ENCODE measurements around the gene TOX4. TPM values are rescaled to one million over a fixed set of nuclear protein-coding genes. Genes with fewer than 3 reads are reported as not detected.

Gene TOX4
- total and polyA plus RNA-seq, 9 of the 15 experiments (the other 6 are each of a cell fraction or from before 2014, with no cell fraction given): 9.9 to 76.5 (median 41.0) TPM

DNA sequence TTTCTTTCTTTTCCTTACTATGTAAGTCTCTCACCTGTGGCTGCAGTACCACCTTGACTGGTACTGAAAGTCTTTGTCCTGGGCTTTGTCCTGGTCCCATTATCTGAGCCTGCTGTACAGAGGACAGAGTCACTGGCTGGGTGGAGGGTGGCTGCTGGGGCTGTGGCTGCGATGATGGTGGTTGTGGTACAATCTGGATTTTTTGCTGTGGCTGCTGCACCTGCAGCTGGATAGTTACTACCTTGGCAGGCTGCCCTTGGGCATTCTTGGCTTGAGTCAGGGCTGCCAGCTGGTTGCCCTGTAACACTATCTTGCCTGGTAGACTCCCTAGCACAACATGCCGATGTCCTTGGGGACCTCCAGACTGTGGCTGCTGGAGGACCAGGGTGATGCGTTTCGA is 48.1 kb upstream of the TOX4 start:
- no peak overlapping the region for H3K27ac ChIP-seq (ENCODE audit: extremely low read depth, low read depth, low read length)
- 96% methylated on average over 4 of the region's 4 CpGs for WGBS (ENCODE audit: insufficient coverage, low coverage, missing lambda C conversion rate)
- intact Hi-C loops (cut with micrococcal nuclease): no loop called here
- BruUV-seq (replicated peaks): no TSS peak
- H3K9ac ChIP-seq (ENCODE audit: insufficient read depth in 1 of 2, low read depth in 2 of 2, low read length in 2 of 2): no peak overlapping the region
- in situ Hi-C loops (cut with MboI): no loop called here
- H3K9me3 ChIP-seq (replicated peaks; ENCODE audit: control insufficient read depth, insufficient read depth, low read depth, low read length): no peaks in the 10 kb centered on the region
- H3K4me1 ChIP-seq (replicated peaks in 1 of 2; ENCODE audit: control insufficient read depth in 2 of 2, insufficient read depth in 2 of 2, low read length in 2 of 2): no peaks in the 10 kb centered on the region; a peak in 1 of 5 replicates
- no peaks in the 10 kb centered on the region for H3K9me1 ChIP-seq (ENCODE audit: control insufficient read depth, insufficient read depth, low read length)
- H3K36me3 ChIP-seq (ENCODE audit: control insufficient read depth, insufficient read depth, low read length): peaks cover 70% of the 10 kb centered on the region
- no peaks in the 10 kb centered on the region for H3K27me3 ChIP-seq (ENCODE audit: control insufficient read depth in 2 of 2, insufficient read depth in 2 of 2, low read length in 2 of 2)
- H3K4me3 ChIP-seq: no peak overlapping the region
- DNase-seq (ENCODE audit: extremely low read depth in 1 of 4, low spot score in 3 of 4) (no peak), ATAC-seq (no peak), FAIRE-seq (no peak)
- H3K79me2 ChIP-seq (ENCODE audit: control insufficient read depth, insufficient read depth, low read length): peaks cover 28% of the 10 kb centered on the region
- H2AFZ ChIP-seq (ENCODE audit: low read depth, low read length): no peak overlapping the region
- no peak overlapping the region for H3K4me2 ChIP-seq (ENCODE audit: insufficient read depth, low read length)
- H4K20me1 ChIP-seq (replicated peaks; ENCODE audit: control insufficient read depth, insufficient read depth, low read length): no peaks in the 10 kb centered on the region
- ChIA-PET POLR2A (no interaction called here), CTCF (ENCODE audit: low intra/inter-chr PET ratio) (no interaction called here)
- no peak for TF ChIP-seq EP400 (IDR thresholded peaks at IDR 0.05)
- TF ChIP-seq KAT8 (IDR thresholded peaks at IDR 0.05; ENCODE audit: low read depth): no peak
- no peak for TF ChIP-seq TAL1 (IDR thresholded peaks at IDR 0.05)
- no peak for TF ChIP-seq IRF2 (CRISPR knock-in tag; IDR thresholded peaks at IDR 0.05)
- TF ChIP-seq, protein P1, sequence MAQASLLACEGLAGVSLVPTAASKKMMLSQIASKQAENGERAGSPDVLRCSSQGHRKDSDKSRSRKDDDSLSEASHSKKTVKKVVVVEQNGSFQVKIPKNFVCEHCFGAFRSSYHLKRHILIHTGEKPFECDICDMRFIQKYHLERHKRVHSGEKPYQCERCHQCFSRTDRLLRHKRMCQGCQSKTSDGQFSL (CRISPR knock-in tag; IDR thresholded peaks at IDR 0.05): no peak
- TF ChIP-seq, protein P1 (tag; IDR thresholded peaks at IDR 0.05): no peak
- no peak for TF ChIP-seq MIER1 (IDR thresholded peaks at IDR 0.05; ENCODE audit: low read depth)
- TF ChIP-seq HDAC1 (IDR thresholded peaks at IDR 0.05): no peak
- TF ChIP-seq, protein P2, sequence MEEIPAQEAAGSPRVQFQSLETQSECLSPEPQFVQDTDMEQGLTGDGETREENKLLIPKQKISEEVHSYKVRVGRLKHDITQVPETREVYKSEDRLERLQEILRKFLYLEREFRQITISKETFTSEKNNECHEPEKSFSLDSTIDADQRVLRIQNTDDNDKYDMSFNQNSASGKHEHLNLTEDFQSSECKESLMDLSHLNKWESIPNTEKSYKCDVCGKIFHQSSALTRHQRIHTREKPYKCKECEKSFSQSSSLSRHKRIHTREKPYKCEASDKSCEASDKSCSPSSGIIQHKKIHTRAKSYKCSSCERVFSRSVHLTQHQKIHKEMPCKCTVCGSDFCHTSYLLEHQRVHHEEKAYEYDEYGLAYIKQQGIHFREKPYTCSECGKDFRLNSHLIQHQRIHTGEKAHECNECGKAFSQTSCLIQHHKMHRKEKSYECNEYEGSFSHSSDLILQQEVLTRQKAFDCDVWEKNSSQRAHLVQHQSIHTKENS (CRISPR knock-in tag; IDR thresholded peaks at IDR 0.05): no peak
- TF ChIP-seq, protein P3, sequence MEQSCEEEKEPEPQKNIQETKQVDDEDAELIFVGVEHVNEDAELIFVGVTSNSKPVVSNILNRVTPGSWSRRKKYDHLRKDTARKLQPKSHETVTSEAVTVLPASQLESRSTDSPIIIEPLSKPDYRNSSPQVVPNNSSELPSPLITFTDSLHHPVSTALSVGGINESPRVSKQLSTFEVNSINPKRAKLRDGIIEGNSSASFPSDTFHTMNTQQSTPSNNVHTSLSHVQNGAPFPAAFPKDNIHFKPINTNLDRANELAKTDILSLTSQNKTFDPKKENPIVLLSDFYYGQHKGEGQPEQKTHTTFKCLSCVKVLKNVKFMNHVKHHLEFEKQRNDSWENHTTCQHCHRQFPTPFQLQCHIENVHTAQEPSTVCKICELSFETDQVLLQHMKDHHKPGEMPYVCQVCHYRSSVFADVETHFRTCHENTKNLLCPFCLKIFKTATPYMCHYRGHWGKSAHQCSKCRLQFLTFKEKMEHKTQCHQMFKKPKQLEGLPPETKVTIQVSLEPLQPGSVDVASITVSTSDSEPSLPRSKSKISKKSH (CRISPR knock-in tag; IDR thresholded peaks at IDR 0.05): no peak
- no peak for TF ChIP-seq SMARCC2 (IDR thresholded peaks at IDR 0.05; ENCODE audit: low read depth)
- no peak for TF ChIP-seq ZC3H11A (IDR thresholded peaks at IDR 0.05; ENCODE audit: low read depth, low read length)
